HG02938 (cell line): ENCODE data around the gene AKNA.

Experiments
- ATAC-seq: cut with Tn5 transposase; IDR thresholded peaks from one replicate; pipeline ENCODE4 v1.9.1; 2021; ENCODE audit warnings: mild to moderate bottlenecking, moderate library complexity; ENCODE audit not compliant: unreplicated experiment

AKNA gene

DNA sequence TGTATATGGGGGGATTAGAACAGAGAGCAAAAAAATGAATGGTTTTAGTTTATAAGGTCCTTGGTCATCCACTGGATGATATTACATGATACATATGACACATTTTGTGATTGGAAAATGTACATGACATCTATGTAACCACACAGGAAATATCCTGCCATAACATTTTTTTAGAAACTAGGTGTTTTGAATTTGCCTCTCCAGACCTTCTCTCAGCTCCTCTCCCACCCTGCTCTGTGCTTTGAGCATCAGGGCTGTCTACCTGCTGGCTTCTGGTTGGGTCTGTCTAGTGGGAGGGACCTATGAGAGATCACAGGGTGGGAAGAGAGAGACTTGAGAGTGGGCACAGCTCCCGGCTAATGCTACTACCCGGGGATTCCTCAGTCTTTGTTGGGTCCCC, 24.4 kb downstream of the AKNA start:
- no peak for ATAC-seq

DNA sequence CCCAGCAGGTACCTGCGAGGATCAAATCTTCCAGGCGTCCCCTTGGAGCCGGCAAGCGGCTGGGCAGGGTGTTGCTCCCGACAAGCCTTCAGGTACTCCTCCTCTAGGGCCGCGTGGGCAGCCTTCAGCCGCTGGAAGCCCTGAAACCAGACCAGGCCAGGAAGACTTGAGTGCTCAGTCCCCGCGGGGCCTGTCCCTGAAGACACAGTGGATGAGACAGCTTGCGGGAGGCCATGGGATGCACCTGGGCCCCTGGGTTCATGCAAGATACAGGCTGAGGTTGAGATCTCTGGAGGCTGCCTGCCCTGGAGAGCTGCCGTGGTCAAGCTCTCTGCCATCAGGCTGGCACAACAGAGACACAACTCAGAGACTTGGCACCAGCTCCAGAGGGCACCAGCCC, 25.4 kb downstream of the AKNA start:
- ATAC-seq, result no peak

DNA sequence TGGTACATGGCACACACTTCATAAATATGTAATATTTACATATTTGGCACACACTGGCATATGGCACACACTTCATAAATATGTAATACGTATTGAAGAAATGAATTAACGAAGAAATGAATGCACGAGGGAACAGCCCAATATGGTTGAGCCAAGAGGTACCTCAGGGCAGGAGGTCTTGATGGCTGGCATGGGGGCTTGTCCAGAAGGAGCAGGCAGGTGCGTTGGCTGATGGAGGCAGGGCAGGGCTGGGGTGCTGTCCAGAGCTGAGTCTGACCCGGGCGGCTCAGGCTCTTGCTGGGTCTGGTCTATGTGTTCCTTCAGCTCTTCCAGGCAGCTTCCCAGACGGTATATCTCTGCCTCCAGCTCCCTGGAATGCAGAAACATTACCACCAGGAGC, 26.2 kb downstream of the AKNA start:
- no peak for ATAC-seq

DNA sequence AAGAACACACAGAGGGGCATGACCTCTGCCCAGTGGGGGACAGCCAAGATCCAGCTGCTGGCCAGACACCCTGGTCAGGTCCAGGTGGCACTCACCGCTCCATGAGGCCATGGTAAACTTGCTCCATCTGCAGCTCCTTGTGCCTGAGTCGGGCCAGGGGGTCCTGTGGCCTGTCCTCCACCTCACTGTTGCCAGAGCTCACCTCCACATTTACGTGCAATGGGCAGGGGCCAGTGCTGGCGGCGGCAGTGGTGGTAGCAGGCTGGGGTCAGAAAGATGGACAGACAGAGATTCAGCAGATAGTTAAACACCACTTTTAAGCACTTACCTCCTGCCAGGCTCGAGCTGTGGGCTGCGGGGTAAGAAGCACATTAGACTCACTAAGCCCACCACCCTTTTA, 28.0 kb downstream of the AKNA start:
- no peak for ATAC-seq

DNA sequence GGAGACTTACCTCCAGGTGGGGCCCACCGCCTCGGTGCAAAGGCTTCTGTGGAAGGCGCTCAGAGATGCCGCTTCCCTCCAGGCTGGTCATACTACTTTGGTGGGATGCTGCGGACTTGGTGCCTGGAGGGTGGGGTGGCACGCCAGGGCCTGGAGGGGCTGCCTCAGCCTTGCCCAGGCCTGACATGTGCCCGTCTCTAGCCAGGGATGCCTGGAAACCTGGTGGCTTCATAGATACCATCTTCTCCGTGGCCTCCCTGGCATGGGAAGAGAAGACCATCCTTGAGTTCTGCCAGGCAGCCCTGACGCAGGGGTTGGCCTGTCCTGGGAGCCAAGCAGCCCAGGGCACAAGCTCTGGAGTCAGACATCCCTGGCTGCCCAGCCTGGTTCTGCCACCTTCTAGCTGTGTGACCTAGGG, 29.9 kb downstream of the AKNA start:
- no peak for ATAC-seq

DNA sequence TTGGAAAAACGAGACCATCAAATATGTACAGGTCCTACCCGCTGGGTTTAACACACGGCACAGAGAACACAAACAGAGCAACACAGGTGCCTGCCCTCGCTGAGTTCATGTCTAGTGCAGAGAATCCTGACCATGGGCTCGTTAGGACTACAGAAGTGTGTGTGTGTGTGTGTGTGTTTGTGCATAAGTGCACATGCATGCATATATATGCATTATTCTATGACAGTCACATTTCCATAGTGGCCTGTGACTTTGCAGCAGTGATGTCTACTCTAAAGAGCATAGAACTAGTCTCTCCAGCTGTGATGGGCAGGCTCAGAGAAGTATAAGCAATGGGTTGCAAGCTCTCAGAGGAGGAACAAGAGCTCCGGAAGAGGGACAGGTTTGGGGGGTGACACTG, 30.4 kb downstream of the AKNA start:
- ATAC-seq, result no peak

DNA sequence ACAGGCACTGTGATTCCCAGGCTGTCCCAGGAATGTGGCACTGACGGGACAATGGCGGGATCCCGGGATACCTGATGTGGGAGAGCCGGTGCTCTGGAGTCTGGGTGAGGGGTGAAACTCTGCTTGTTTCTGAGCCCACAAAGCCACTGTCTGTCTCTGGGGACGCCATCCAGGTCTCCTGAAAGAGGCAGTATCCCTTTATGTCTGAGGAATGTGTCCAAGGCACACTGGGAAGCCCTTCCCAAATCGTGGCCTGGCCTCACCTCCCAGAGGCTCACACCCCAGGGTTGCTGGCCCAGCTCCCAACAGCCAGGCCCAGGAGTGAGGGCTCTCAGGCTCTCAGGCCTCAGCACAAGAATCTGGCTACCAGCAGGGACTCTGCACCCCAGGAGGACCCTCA, 31.0 kb downstream of the AKNA start:
- no peak for ATAC-seq

DNA sequence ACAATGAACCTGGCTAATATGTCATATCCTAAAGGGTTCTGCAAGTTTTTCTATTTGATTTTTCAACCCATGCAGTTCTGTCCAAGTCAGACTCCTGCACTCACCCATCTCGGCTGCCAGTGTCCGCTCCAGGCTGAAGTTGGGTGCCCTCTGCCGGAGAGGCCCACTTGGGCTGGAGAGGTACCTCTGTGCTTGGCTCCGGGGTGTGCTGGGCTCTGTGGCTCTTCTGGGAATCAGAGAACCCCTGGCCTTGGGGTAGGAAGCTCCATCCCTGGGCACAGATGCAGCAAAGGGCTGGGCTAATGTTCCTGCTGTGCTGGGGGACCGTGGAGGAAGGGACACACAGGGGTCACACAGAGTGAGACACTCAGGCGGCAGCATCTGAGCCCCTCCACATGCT, 32.0 kb downstream of the AKNA start:
- no peak for ATAC-seq

DNA sequence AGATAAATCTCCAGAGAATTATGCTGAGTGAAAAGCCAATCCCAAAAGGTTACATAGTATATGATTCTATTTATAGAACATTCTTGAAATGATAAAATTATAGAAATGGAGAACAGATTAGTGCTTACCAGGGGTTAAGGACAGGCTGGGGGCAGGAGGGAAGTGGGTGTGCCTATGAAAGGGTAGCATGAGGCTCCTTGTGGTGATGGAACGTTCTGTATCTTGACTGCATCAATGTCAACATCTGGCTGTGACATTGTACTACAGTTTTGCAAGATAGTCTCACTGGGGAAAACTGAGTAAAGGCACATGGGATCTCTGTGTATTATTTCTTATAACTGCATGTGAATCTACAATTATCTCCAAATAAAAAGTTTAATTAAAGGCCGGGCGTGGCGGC, 35.9 kb downstream of the AKNA start:
- ATAC-seq, result no peak

DNA sequence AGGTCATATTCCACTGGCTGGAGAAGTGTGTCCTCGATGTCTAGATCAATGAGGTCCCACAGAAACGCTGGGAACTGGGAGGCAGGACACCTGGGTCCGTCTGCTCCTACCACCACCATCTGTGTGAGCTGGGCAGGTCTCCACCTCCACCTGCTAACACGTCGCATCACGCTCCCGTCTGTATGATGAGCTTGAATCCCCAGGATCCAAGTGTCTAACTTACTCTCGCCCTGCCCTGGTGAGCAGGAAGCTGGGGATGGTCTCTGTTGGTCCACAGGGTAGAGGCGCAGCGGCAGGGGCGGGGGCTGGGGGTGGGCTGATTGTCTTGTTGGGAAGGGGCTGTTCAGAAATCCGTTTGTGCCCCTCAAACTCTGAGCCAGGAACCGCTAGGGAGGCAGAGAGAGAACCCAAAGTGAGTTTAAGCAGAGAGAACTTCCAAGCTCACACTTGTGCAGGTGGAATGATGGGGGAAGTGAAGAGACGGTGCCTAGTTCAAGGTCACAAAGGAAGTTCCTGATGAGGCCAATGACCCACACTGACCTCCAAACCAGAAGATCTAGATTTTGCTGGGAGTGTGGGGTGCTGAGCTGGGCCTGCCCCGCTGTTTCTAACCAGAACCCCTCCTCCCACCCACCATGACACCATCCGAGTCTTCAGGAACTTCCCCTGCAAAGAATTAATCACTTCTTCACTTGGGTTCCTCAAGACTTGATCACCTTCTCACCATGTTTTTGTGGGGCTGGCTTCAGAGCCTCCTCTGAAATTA, 37.0 kb downstream of the AKNA start:
- ATAC-seq, result no peak

DNA sequence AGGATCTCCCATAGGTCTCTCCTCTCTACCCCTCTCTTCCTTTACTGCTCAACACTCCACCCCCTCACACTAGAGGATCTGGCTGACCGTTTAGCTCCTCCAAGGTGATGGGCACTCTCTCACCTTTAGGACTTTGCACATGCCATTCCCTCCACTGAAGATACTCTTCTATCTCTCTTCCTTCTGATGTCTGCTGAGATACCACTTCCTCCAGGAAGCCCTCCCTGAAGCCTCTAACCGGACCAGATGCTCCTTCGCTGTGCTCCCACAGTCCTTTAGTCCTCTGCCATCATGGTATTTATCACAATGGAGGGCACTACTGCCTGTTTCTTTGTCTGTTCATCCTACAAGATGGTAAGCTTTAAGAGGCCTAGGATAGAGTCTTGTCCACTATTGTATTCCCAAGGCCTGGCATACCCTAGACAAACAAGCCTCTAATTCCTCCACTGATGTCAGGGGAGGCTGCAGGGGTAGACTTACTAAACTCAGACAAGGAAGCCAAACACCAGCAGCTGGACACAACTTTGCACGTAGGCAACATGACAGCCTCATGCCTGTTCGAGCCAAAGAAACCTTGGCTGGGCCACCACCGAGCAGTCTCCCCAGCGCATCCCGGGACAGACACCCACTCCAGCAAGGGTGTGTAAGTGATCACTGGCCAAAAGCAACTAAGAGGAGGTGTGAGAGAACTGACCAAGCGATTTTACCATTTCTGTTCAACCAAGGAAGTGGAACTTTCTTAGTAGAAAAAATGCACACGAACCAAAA, 37.9 kb downstream of the AKNA start:
- no peak for ATAC-seq

DNA sequence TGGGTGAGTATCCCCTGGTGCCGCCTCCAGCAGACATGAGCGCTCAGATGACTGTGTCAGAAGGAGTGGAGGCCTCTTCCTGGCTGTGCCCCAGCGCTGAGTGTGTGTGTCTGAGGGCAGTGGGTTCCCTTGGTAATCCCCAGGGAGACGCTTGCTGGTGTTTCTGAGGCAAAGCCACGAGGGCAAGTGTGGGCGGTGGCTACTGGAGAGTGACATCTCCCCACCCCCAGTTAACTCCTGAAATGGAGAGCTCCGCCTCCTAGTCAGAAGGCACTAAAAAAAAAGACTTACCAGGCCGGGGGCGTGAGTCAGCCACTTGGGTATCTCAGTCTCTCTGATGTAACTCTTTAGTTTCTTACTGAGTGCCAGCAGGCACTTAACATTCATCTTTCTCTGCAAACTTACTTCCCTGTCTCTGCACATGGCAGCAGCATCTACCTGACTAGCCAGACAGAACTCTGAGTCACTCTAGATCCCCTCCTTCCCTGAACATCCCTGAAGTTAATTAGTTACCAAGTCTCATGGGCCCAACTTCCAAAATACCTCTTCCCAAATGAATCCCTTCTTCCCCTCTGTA, 38.8 kb downstream of the AKNA start:
- peak; percentile 86 for ATAC-seq

DNA sequence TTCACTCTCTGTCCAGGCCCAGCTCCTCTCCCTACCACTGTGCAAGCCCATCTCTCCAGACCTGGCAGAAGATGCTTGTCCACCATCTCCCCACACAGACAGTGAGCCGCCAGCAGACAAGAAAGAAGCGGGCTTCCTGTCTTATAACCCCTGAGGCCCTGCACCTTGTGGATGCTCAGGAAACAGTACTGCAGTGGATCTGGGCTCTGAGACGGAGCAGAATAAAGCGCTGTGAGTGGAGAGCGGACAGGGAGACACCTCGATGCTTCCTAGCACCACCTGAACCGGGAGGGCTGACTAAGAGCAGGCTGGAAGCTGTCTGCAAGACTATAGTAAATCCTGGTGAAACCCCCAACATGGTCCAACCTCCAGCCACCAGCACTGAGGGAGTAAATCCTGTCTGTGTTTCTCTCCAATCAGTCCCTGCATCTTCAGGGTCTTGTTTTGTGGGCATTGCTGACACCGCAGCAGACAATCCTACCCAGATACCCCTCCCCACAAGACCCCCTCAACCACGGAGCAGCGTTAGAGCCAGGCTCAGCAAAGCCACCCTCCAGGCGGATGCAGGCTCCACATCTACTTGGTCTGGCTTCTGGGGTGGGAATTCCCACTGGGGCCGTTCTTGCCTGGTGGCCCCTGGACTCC, 39.4 kb downstream of the AKNA start:
- no peak for ATAC-seq

DNA sequence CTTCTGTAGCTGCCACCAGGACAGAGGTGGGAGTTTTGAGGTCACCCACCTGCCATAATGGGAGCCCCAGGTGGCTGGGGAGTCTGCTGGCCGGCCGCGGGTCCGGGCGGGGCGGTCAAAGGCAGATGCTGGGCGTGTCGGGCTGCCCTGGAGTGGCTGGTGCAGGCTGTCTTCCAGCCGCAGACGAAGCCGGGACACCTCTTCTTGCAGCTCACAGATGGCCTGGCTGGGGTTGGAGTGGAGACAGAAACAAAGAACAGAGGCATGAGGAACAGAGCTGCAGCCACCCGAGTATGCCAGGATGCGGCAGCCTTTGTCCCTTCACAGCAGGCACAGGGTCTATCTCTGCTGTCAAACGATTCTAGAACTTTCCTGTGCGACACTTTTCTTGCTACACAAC, 40.1 kb downstream of the AKNA start:
- no peak for ATAC-seq

DNA sequence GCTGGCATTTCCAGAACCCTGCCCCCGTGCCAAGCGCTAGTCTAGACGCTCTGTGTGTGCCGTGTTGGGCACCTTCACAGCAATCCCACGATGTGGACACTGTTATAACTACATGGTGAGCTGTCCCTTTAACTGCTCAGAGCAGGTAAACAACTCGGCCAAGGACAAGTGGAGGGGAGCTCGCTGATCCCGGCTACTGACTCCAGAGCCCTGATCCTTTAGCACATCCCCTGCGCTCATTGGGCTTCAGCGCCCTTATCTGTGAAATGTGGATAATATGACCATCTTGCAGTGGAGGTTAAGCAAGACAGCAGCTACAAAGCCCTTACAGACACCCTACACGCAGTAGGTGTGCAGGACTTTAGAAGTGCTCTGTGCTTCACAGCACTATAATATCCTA, 41.6 kb downstream of the AKNA start:
- ATAC-seq, result no peak

DNA sequence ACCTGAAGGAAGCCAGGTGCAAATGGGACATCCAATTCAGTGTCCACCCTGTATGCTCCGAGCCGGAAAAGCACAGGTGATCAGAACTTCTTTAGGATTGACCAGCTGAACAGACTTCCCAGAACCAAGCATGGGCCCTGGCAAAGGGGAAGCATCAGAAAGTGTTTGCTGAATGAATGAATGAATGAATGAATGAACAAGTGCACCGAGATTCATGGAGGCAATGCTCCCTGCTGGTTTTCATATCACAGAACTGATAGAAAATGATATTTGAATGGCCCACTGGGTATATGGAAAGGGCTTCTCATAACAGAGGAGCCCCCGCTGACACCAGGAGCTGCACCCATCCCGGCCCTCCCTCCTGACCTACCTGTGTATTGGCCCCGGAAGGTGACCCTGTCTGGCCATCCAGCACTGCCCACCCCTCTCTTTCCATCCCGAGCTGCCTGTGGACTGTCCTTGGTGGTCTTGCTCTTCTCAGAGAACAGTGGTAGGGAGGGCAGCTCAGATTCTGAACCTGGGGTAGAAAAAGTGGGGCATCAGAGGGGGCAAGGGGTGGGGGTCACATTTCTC, 42.2 kb downstream of the AKNA start:
- no peak for ATAC-seq

DNA sequence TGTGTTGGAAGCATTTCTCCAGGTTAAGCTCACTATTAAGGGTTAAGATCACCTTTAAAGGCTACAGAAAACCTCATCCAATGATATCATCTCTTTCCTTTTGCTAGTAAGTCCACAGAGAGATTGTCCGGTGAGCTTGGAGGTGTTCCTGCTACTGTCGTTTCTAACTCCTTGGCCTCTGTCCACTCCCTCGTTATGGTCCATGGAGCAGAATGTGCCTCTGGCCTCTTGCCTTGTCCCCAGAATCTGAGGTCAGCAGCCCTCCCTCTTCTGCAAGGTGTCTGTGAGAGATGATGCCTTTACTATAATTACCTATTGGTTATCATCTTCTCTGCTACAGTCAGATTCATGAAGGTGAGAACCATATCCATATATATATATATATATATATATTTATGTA, 43.1 kb downstream of the AKNA start:
- no peak for ATAC-seq

DNA sequence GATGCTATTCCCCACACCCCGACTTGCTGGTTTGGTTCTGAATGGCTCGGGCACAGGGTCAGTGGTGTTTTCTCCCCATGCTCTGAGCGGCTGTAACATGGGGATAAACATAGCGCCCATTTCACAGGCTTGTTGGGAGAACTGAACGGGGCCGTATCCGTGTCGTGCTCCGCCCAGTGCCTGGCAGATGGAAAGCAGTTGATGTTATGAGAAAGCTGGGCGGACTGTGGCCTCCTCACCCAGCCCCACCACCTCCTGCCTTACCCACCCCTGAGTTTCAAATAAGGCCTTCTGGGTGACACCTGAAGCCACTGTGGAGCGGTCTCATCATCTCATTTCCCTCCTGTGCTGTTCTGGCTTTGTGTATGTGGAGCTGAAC, 43.6 kb downstream of the AKNA start:
- no peak for ATAC-seq

DNA sequence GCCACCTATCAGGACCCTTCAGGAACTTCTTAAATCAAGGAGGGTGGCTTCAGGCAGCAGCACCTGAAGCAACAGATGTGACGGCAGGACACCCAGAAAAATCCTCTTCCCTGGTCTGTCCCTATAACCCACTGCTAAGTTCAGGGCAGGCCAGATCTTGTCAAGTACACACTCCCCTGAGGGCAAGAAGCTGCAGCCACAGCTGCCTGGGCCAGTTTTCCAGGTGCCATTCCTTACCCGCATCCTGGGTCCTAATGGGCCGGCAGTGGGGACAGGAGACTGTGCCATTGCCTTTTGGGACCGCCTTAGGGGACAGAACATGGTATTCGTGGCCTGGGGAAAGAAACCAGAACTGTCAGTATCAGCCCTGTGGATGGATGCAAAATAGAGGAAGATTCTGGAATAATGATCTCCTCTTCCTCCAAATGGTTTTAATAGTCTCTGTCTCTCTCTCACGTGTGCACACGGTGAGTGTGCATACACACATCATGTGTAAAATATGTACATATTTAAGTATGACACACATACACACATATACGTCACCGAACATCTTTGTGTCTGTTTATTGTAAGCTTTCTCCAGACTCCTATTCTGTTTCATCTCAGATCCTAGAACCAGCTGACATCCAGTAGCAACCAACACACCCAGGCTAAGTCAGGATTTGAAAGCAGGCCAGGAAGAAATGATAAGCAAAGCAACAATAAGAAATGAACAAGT, 44.2 kb downstream of the AKNA start:
- ATAC-seq, result no peak

DNA sequence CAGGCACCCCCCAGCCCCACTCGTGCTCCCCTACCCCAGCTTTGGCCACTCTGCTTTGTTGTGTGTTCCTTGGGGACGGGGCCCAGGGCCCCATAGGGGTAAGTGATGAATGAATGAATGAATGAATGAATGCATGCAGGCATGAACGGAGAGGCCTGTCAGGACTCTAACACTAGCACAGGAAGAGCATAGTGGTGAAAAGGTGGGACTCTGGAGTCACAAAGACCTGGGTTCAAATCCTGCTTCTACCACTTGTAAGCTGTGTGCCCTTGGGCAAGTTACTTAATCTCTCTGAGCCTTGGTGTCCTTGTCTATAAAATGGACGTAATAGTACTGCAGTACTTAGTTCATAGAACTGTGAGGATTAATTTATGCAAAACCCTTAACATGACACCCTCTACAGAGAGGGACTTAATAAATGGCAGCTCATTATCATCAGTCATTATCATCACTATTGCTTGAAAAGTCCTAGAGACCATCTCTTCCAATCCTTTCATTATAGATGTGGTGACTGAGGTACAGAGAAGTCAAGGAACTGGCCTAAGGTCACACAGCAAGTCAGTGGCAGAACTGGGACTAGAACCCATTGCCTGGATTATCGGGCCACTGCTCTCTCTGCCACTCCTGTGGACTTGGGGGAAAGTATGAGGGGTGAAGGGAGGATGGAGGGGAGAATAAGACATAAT, 44.9 kb downstream of the AKNA start:
- no peak for ATAC-seq
